ENCODE data around the gene ERBB3.

The ERBB3 gene

GRCh38 chr12:56081393-56082347 is 1.7 kb downstream of the ERBB3 start:
- no peaks in the 10 kb centered on the region for H3K27me3 ChIP-seq (ENCODE audit: insufficient read depth, low read length, poor library complexity)
- no peak overlapping the region for H2BK120ac ChIP-seq (ENCODE audit: low read depth, low read length)
- no peak overlapping the region for H3K4me3 ChIP-seq (ENCODE audit: low read length)
- H3K27ac ChIP-seq (ENCODE audit: low read depth, low read length), result no peak overlapping the region
- no peak overlapping the region for H2BK5ac ChIP-seq (ENCODE audit: low read length)
- peak overlapping the region; percentile 75 for H3K9ac ChIP-seq (ENCODE audit: low read length)
- peaks cover 6% of the 10 kb centered on the region for H3K4me1 ChIP-seq (ENCODE audit: control insufficient read depth, low read depth, low read length)
- H2AK5ac ChIP-seq (ENCODE audit: low read length), result peak overlapping the region; percentile 6
- peaks cover 5% of the 10 kb centered on the region for H3K79me1 ChIP-seq (ENCODE audit: low read length)
- H2BK15ac ChIP-seq (replicated peaks; ENCODE audit: low read depth), result no peak overlapping the region
- H3K79me2 ChIP-seq (ENCODE audit: control insufficient read depth, insufficient read depth, low read length), result peaks cover 15% of the 10 kb centered on the region
- H3K23ac ChIP-seq (ENCODE audit: low read length), result no peak overlapping the region
- H3K36me3 ChIP-seq (ENCODE audit: control insufficient read depth, insufficient read depth, low read length), result no peaks in the 10 kb centered on the region
- no peak overlapping the region for H4K5ac ChIP-seq (ENCODE audit: low read length)
- peak; percentile 38 for DNase-seq
- peak overlapping the region; percentile 30 for H3K4me2 ChIP-seq (ENCODE audit: low read length)
- no peak overlapping the region for H4K8ac ChIP-seq (ENCODE audit: low read depth, low read length)
- H3K4ac ChIP-seq (ENCODE audit: low read depth, low read length), result no peak overlapping the region
- no CpG with 5 or more reads among the region's 6 CpGs for WGBS (ENCODE audit: extremely low coverage, insufficient coverage, low lambda C conversion rate)
- peak overlapping the region; percentile 11 for H3K56ac ChIP-seq (ENCODE audit: low read length)
- no peak overlapping the region for H3K18ac ChIP-seq (ENCODE audit: low read length)

DNA sequence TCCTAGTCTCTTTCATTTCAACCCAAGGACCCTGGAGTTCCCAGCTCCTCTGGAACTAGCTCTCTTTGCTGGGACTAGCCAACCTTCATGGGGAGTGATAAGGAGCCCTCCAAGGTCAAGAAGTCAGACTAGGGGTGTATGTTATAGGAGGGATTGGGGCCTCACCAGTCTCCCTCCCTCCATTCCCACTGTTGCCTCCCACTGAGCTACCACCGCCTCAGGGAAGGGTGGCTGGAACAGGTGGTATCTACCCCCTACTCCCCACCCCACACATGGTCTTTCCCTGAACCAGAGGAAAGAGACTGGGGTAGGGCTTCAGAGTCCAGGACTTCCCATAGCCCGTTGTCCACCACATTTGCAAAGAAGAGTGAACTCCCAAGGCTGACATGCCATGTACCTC is 2.4 kb downstream of the ERBB3 start:
- H3K4me2 ChIP-seq (ENCODE audit: low read length), result no peak overlapping the region
- no peaks in the 10 kb centered on the region for H3K36me3 ChIP-seq (ENCODE audit: control insufficient read depth, insufficient read depth, low read length)
- no peak overlapping the region for H4K5ac ChIP-seq (ENCODE audit: low read length)
- peaks cover 6% of the 10 kb centered on the region for H3K4me1 ChIP-seq (ENCODE audit: control insufficient read depth, low read depth, low read length)
- H3K4me3 ChIP-seq (ENCODE audit: low read length), result no peak overlapping the region
- no peak overlapping the region for H3K18ac ChIP-seq (ENCODE audit: low read length)
- H2AK5ac ChIP-seq (ENCODE audit: low read length), result no peak overlapping the region
- H3K27ac ChIP-seq (ENCODE audit: low read depth, low read length), result no peak overlapping the region
- H3K79me2 ChIP-seq (ENCODE audit: control insufficient read depth, insufficient read depth, low read length), result peaks cover 15% of the 10 kb centered on the region
- H2BK120ac ChIP-seq (ENCODE audit: low read depth, low read length), result no peak overlapping the region
- no peak overlapping the region for H2BK5ac ChIP-seq (ENCODE audit: low read length)
- H3K79me1 ChIP-seq (ENCODE audit: low read length), result peaks cover 5% of the 10 kb centered on the region
- H3K23ac ChIP-seq (ENCODE audit: low read length), result peak overlapping the region; percentile 2
- no peak for DNase-seq
- H2BK15ac ChIP-seq (replicated peaks; ENCODE audit: low read depth), result no peak overlapping the region
- no peak overlapping the region for H4K8ac ChIP-seq (ENCODE audit: low read depth, low read length)
- no peak overlapping the region for H3K9ac ChIP-seq (ENCODE audit: low read length)
- no CpG with 5 or more reads among the region's 2 CpGs for WGBS (ENCODE audit: extremely low coverage, insufficient coverage, low lambda C conversion rate)
- no peaks in the 10 kb centered on the region for H3K27me3 ChIP-seq (ENCODE audit: insufficient read depth, low read length, poor library complexity)
- H3K4ac ChIP-seq (ENCODE audit: low read depth, low read length), result no peak overlapping the region
- H3K56ac ChIP-seq (ENCODE audit: low read length), result no peak overlapping the region

DNA sequence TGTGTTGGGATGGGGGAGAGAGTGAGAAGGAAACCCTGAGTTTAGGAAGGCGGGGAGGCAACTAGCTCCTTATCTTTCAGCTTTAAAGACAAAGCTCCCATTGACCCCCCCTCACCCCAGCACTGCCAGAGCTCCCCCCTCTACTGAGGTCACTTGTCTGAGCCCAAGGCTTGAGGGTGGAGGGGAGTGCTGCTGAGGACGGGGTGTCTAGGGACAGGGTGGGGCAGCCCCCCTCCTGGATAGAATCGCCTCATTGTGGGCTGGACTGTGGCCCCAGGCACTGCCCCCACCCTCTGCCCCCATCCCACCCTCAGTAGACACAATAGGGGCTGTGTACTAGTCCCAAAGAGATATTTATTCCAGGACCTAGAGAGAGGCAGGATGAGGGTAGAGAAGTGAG is 3.0 kb downstream of the ERBB3 start:
- Histone ChIP-seq H2BK15ac (replicated peaks; ENCODE audit: low read depth) (no peak overlapping the region), H3K79me1 (ENCODE audit: low read length) (peaks cover 5% of the 10 kb centered on the region), H4K5ac (ENCODE audit: low read length) (no peak overlapping the region), H2BK120ac (ENCODE audit: low read depth, low read length) (no peak overlapping the region), H3K18ac (ENCODE audit: low read length) (no peak overlapping the region), H2AK5ac (ENCODE audit: low read length) (no peak overlapping the region), H3K9ac (ENCODE audit: low read length) (no peak overlapping the region), H2BK5ac (ENCODE audit: low read length) (no peak overlapping the region), H3K4me1 (ENCODE audit: control insufficient read depth, low read depth, low read length) (peaks cover 6% of the 10 kb centered on the region), H3K23ac (ENCODE audit: low read length) (no peak overlapping the region), H3K4me2 (ENCODE audit: low read length) (no peak overlapping the region), H3K4ac (ENCODE audit: low read depth, low read length) (no peak overlapping the region), H3K27me3 (ENCODE audit: insufficient read depth, low read length, poor library complexity) (no peaks in the 10 kb centered on the region), H4K8ac (ENCODE audit: low read depth, low read length) (no peak overlapping the region), H3K56ac (ENCODE audit: low read length) (peak overlapping the region; percentile 2), H3K36me3 (ENCODE audit: control insufficient read depth, insufficient read depth, low read length) (no peaks in the 10 kb centered on the region), H3K4me3 (ENCODE audit: low read length) (no peak overlapping the region), H3K27ac (ENCODE audit: low read depth, low read length) (no peak overlapping the region), H3K79me2 (ENCODE audit: control insufficient read depth, insufficient read depth, low read length) (peaks cover 15% of the 10 kb centered on the region)
- WGBS (ENCODE audit: extremely low coverage, insufficient coverage, low lambda C conversion rate), result no CpG with 5 or more reads among the region's 3 CpGs
- no peak for DNase-seq

- H3K18ac ChIP-seq (ENCODE audit: low read length), result no peak overlapping the region
- no peak overlapping the region for H3K4me3 ChIP-seq (ENCODE audit: low read length)
- H3K4me2 ChIP-seq (ENCODE audit: low read length), result no peak overlapping the region
- no peaks in the 10 kb centered on the region for H3K27me3 ChIP-seq (ENCODE audit: insufficient read depth, low read length, poor library complexity)
- no peaks in the 10 kb centered on the region for H3K36me3 ChIP-seq (ENCODE audit: control insufficient read depth, insufficient read depth, low read length)
- no peak overlapping the region for H3K56ac ChIP-seq (ENCODE audit: low read length)
- H3K4ac ChIP-seq (ENCODE audit: low read depth, low read length), result no peak overlapping the region
- WGBS (ENCODE audit: extremely low coverage, insufficient coverage, low lambda C conversion rate), result no CpG with 5 or more reads among the region's 15 CpGs
- no peak overlapping the region for H3K9ac ChIP-seq (ENCODE audit: low read length)
- H2AK5ac ChIP-seq (ENCODE audit: low read length), result no peak overlapping the region
- H3K23ac ChIP-seq (ENCODE audit: low read length), result no peak overlapping the region
- H4K8ac ChIP-seq (ENCODE audit: low read depth, low read length), result no peak overlapping the region
- no peak overlapping the region for H2BK5ac ChIP-seq (ENCODE audit: low read length)
- no peak overlapping the region for H2BK15ac ChIP-seq (replicated peaks; ENCODE audit: low read depth)
- H3K79me1 ChIP-seq (ENCODE audit: low read length), result peaks cover 5% of the 10 kb centered on the region
- H2BK120ac ChIP-seq (ENCODE audit: low read depth, low read length), result no peak overlapping the region
- H4K5ac ChIP-seq (ENCODE audit: low read length), result no peak overlapping the region
- no peak overlapping the region for H3K27ac ChIP-seq (ENCODE audit: low read depth, low read length)
- DNase-seq, result peak; percentile 71
- H3K79me2 ChIP-seq (ENCODE audit: control insufficient read depth, insufficient read depth, low read length), result peaks cover 15% of the 10 kb centered on the region
- peaks cover 6% of the 10 kb centered on the region for H3K4me1 ChIP-seq (ENCODE audit: control insufficient read depth, low read depth, low read length)
Observed at GRCh38 chr12:56084958-56085543, 5.1 kb downstream of the ERBB3 start.

GRCh38 chr12:56086096-56086495 is 6.1 kb downstream of the ERBB3 start:
- Histone ChIP-seq H2BK5ac (ENCODE audit: low read length) (no peak overlapping the region), H3K9ac (ENCODE audit: low read length) (no peak overlapping the region), H4K5ac (ENCODE audit: low read length) (no peak overlapping the region), H2BK15ac (replicated peaks; ENCODE audit: low read depth) (no peak overlapping the region), H2BK120ac (ENCODE audit: low read depth, low read length) (no peak overlapping the region), H3K79me1 (ENCODE audit: low read length) (peaks cover 5% of the 10 kb centered on the region), H4K8ac (ENCODE audit: low read depth, low read length) (no peak overlapping the region), H2AK5ac (ENCODE audit: low read length) (no peak overlapping the region), H3K56ac (ENCODE audit: low read length) (no peak overlapping the region), H3K4ac (ENCODE audit: low read depth, low read length) (no peak overlapping the region), H3K36me3 (ENCODE audit: control insufficient read depth, insufficient read depth, low read length) (no peaks in the 10 kb centered on the region), H3K27me3 (ENCODE audit: insufficient read depth, low read length, poor library complexity) (no peaks in the 10 kb centered on the region), H3K4me1 (ENCODE audit: control insufficient read depth, low read depth, low read length) (peaks cover 4% of the 10 kb centered on the region), H3K27ac (ENCODE audit: low read depth, low read length) (no peak overlapping the region), H3K18ac (ENCODE audit: low read length) (no peak overlapping the region), H3K4me3 (ENCODE audit: low read length) (no peak overlapping the region), H3K79me2 (ENCODE audit: control insufficient read depth, insufficient read depth, low read length) (peaks cover 14% of the 10 kb centered on the region), H3K4me2 (ENCODE audit: low read length) (no peak overlapping the region), H3K23ac (ENCODE audit: low read length) (no peak overlapping the region)
- no CpG with 5 or more reads among the region's 3 CpGs for WGBS (ENCODE audit: extremely low coverage, insufficient coverage, low lambda C conversion rate)
- peak; percentile 42 for DNase-seq
